Measurements from ENCODE around the gene SAMM50.

Gene SAMM50

GRCh38 chr22:43946384-43946667 is 8.9 kb upstream of the SAMM50 start:
- DNase-seq = no peak

- no peak for DNase-seq
Observed at GRCh38 chr22:43948836-43949406, 6.3 kb upstream of the SAMM50 start.

- no peak for DNase-seq
Observed at GRCh38 chr22:43951391-43951790, 3.9 kb upstream of the SAMM50 start.

- DNase-seq = no peak
Observed at GRCh38 chr22:43951966-43952365, 3.3 kb upstream of the SAMM50 start.

GRCh38 chr22:43953988-43954785 is 1.1 kb upstream of the SAMM50 start:
- DNase-seq = no peak

GRCh38 chr22:43955883-43956782 is 891 bp downstream of the SAMM50 start:
- DNase-seq = no peak

GRCh38 chr22:43956805-43957463 is 1.7 kb downstream of the SAMM50 start:
- no peak for DNase-seq

GRCh38 chr22:43957871-43958270 is 2.6 kb downstream of the SAMM50 start:
- DNase-seq = no peak

- DNase-seq = no peak
Observed at GRCh38 chr22:43964314-43964857, 9.1 kb downstream of the SAMM50 start.

GRCh38 chr22:43967069-43967468 is 11.8 kb downstream of the SAMM50 start:
- no peak for DNase-seq

GRCh38 chr22:43968614-43969013 is 13.4 kb downstream of the SAMM50 start:
- DNase-seq = no peak

- DNase-seq = no peak
Observed at GRCh38 chr22:43969021-43969878, 14.0 kb downstream of the SAMM50 start.

- no peak for DNase-seq
Observed at GRCh38 chr22:43969989-43970755, 14.9 kb downstream of the SAMM50 start.

GRCh38 chr22:43971112-43971511 is 15.9 kb downstream of the SAMM50 start:
- no peak for DNase-seq

GRCh38 chr22:43972931-43973462 is 17.8 kb downstream of the SAMM50 start:
- no peak for DNase-seq

- no peak for DNase-seq
Observed at GRCh38 chr22:43974028-43974545, 18.8 kb downstream of the SAMM50 start.

- no peak for DNase-seq
Observed at GRCh38 chr22:43975041-43975440, 19.8 kb downstream of the SAMM50 start.

- no peak for DNase-seq
Observed at GRCh38 chr22:43976861-43977795, 21.9 kb downstream of the SAMM50 start.

- DNase-seq = no peak
Observed at GRCh38 chr22:43978558-43978957, 23.3 kb downstream of the SAMM50 start.

GRCh38 chr22:43980579-43980978 is 25.3 kb downstream of the SAMM50 start:
- DNase-seq = no peak
